ENCODE data around the gene EVI2B.
"Not testable (repeated sequence)": the region's sequence is repeated elsewhere in the genome, so short reads cannot be mapped to it uniquely, and the experiment has no call there.

The EVI2B gene

DNA sequence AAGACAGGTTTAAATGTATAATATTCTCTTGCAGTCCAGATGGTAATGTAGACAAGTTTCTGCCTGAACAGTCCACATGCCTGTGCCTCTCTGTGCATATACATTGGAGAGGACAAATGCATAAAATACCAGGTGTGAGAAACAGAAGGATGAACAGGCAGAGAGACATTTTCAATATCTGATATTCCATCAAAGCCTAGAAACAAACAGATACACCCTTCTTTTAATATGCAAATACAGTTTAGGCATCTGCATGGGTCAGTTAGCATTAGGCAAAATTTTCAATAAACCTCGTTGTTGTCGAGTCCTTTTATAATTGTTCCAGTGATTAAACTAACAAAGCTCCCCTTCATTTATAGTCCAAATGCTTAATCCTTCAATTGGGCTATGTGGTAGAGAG is 17.7 kb downstream of the EVI2B start:
- no peak overlapping the region for H3K4me3 Mint-ChIP-seq
- H3K27ac Mint-ChIP-seq = no peak overlapping the region
- no peaks in the 10 kb centered on the region for H3K27me3 Mint-ChIP-seq (ENCODE audit: low read depth)
- H3K9me3 Mint-ChIP-seq = no peaks in the 10 kb centered on the region
- H3K4me1 Mint-ChIP-seq (ENCODE audit: low read depth) = no peaks in the 10 kb centered on the region
- H3K36me3 Mint-ChIP-seq (ENCODE audit: low read depth) = peaks cover 4% of the 10 kb centered on the region

- Mint-ChIP-seq H3K27me3 (ENCODE audit: low read depth) (no peaks in the 10 kb centered on the region), H3K4me1 (ENCODE audit: low read depth) (no peaks in the 10 kb centered on the region), H3K27ac (no peak overlapping the region), H3K9me3 (no peaks in the 10 kb centered on the region), H3K36me3 (ENCODE audit: low read depth) (no peaks in the 10 kb centered on the region), H3K4me3 (no peak overlapping the region)
Observed at GRCh38 chr17:31295489-31295871, 18.4 kb downstream of the EVI2B start.

GRCh38 chr17:31294820-31295488 is 18.9 kb downstream of the EVI2B start:
- no peak overlapping the region for H3K4me3 Mint-ChIP-seq
- H3K9me3 Mint-ChIP-seq = no peaks in the 10 kb centered on the region
- peaks cover 2% of the 10 kb centered on the region for H3K4me1 Mint-ChIP-seq (ENCODE audit: low read depth)
- H3K36me3 Mint-ChIP-seq (ENCODE audit: low read depth) = peaks cover 2% of the 10 kb centered on the region
- H3K27me3 Mint-ChIP-seq (ENCODE audit: low read depth) = no peaks in the 10 kb centered on the region
- H3K27ac Mint-ChIP-seq = no peak overlapping the region

DNA sequence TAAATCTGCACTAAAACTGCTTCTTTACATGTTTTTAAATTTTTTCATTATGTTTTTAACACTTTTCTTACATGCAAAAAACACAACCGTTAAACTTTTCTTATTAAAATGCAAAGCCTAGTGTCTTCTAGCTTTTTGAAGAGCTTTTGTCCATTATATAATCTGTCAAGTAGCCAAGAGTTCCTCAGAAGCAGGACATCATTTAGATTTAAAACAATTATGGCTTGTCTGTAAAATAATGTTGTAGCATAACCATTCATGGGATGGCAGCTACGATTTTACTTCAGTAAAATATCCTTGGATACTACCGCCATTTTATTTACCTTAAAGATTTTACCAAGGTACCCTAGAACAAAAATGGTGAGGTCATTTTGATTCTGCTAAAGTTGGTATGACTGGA is 19.6 kb downstream of the EVI2B start:
- Mint-ChIP-seq H3K27me3 (ENCODE audit: low read depth) (no peaks in the 10 kb centered on the region), H3K4me1 (ENCODE audit: low read depth) (peaks cover 2% of the 10 kb centered on the region), H3K27ac (no peak overlapping the region), H3K9me3 (no peaks in the 10 kb centered on the region), H3K36me3 (ENCODE audit: low read depth) (peaks cover 2% of the 10 kb centered on the region), H3K4me3 (no peak overlapping the region)

GRCh38 chr17:31293581-31293980 is 20.3 kb downstream of the EVI2B start:
- no peak overlapping the region for H3K4me3 Mint-ChIP-seq
- no peaks in the 10 kb centered on the region for H3K9me3 Mint-ChIP-seq
- H3K36me3 Mint-ChIP-seq (ENCODE audit: low read depth) = peaks cover 2% of the 10 kb centered on the region
- no peak overlapping the region for H3K27ac Mint-ChIP-seq
- peaks cover 2% of the 10 kb centered on the region for H3K4me1 Mint-ChIP-seq (ENCODE audit: low read depth)
- H3K27me3 Mint-ChIP-seq (ENCODE audit: low read depth) = no peaks in the 10 kb centered on the region

DNA sequence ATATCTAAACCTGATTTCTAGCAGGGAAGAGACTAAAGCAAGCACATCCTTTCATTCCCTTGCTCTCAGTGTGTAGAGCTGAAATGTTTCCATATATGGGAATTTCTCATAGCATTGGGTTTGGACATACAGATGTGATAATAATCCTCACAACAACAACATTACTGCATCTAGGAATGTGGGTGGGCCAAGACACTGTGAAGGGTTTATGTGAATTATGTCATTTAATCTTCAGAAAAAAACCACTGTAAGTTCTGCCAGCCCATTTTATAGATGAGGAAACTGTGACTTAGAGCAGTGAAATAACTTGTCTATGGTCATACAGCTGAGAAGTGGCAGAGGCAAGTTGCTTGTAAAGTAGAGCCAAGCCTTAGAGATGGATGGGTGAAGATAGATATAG is 22.0 kb downstream of the EVI2B start:
- H3K9me3 Mint-ChIP-seq = no peaks in the 10 kb centered on the region
- H3K4me3 Mint-ChIP-seq = no peak overlapping the region
- H3K4me1 Mint-ChIP-seq (ENCODE audit: low read depth) = peaks cover 5% of the 10 kb centered on the region
- H3K36me3 Mint-ChIP-seq (ENCODE audit: low read depth) = peaks cover 7% of the 10 kb centered on the region
- no peak overlapping the region for H3K27ac Mint-ChIP-seq
- no peaks in the 10 kb centered on the region for H3K27me3 Mint-ChIP-seq (ENCODE audit: low read depth)

- peaks cover 7% of the 10 kb centered on the region for H3K36me3 Mint-ChIP-seq (ENCODE audit: low read depth)
- no peaks in the 10 kb centered on the region for H3K27me3 Mint-ChIP-seq (ENCODE audit: low read depth)
- no peak overlapping the region for H3K27ac Mint-ChIP-seq
- no peaks in the 10 kb centered on the region for H3K9me3 Mint-ChIP-seq
- H3K4me3 Mint-ChIP-seq = no peak overlapping the region
- H3K4me1 Mint-ChIP-seq (ENCODE audit: low read depth) = peaks cover 5% of the 10 kb centered on the region
Observed at GRCh38 chr17:31289790-31290189, 24.1 kb downstream of the EVI2B start.

GRCh38 chr17:31287932-31288331 is 25.9 kb downstream of the EVI2B start:
- H3K4me1 Mint-ChIP-seq (ENCODE audit: low read depth); H3K9me3 Mint-ChIP-seq; H3K27ac Mint-ChIP-seq; H3K27me3 Mint-ChIP-seq (ENCODE audit: low read depth); H3K36me3 Mint-ChIP-seq (ENCODE audit: low read depth); H3K4me3 Mint-ChIP-seq: not testable (repeated sequence)

- Mint-ChIP-seq H3K9me3 (no peaks in the 10 kb centered on the region), H3K27ac (no peak overlapping the region), H3K36me3 (ENCODE audit: low read depth) (peaks cover 7% of the 10 kb centered on the region), H3K4me3 (no peak overlapping the region), H3K4me1 (ENCODE audit: low read depth) (peaks cover 5% of the 10 kb centered on the region), H3K27me3 (ENCODE audit: low read depth) (no peaks in the 10 kb centered on the region)
Observed at GRCh38 chr17:31286587-31286986, 27.3 kb downstream of the EVI2B start.

DNA sequence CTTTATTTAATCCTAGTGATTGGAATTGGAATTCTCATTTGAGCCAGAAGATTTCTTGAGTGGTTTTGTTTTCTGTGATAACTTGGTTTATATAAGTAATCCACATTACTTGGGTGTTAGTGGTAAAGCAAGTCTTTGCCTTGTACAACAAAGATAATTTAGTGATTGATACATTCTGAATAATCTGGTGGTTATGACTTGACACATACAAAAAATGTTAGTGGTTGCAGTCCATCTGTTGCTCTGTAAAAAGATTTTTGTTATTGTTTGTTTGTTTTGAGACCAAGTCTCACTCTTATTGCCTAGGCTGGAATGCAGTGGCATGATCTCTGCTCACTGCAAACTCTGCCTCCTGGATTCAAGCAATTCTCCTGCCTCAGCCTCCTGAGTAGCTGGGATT is 30.0 kb downstream of the EVI2B start:
- Mint-ChIP-seq H3K27me3 (ENCODE audit: low read depth) (no peaks in the 10 kb centered on the region), H3K27ac (no peak overlapping the region), H3K9me3 (no peaks in the 10 kb centered on the region), H3K36me3 (ENCODE audit: low read depth) (peaks cover 6% of the 10 kb centered on the region), H3K4me1 (ENCODE audit: low read depth) (peaks cover 3% of the 10 kb centered on the region), H3K4me3 (no peak overlapping the region)

GRCh38 chr17:31281061-31281460 is 32.8 kb downstream of the EVI2B start:
- Mint-ChIP-seq H3K4me1 (ENCODE audit: low read depth) (no peaks in the 10 kb centered on the region), H3K27ac (no peak overlapping the region), H3K9me3 (no peaks in the 10 kb centered on the region), H3K27me3 (ENCODE audit: low read depth) (no peaks in the 10 kb centered on the region), H3K4me3 (no peak overlapping the region), H3K36me3 (ENCODE audit: low read depth) (peaks cover 5% of the 10 kb centered on the region)

DNA sequence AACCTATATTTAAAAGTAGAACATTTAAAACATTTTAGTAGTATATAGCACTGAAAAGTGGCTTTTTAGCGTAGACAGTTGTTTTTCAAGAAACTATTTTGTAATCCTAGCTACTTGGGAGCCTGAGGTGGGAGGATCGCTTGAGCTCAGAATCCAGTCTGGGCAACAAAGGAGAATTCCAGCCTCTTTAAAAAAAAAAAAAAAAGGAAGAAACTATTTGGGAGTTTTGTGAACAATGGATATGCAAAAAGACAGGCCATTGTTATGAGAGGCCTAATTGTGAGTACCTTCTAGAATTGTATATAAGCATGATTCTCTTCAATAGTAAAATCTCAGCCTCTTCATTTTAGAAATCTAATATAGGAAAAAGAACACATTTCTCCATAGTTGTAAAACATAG is 34.5 kb downstream of the EVI2B start:
- H3K9me3 Mint-ChIP-seq = no peaks in the 10 kb centered on the region
- H3K4me3 Mint-ChIP-seq = no peak overlapping the region
- peak overlapping the region; percentile 20 for H3K27ac Mint-ChIP-seq
- no peaks in the 10 kb centered on the region for H3K4me1 Mint-ChIP-seq (ENCODE audit: low read depth)
- H3K36me3 Mint-ChIP-seq (ENCODE audit: low read depth) = peaks cover 5% of the 10 kb centered on the region
- no peaks in the 10 kb centered on the region for H3K27me3 Mint-ChIP-seq (ENCODE audit: low read depth)

DNA sequence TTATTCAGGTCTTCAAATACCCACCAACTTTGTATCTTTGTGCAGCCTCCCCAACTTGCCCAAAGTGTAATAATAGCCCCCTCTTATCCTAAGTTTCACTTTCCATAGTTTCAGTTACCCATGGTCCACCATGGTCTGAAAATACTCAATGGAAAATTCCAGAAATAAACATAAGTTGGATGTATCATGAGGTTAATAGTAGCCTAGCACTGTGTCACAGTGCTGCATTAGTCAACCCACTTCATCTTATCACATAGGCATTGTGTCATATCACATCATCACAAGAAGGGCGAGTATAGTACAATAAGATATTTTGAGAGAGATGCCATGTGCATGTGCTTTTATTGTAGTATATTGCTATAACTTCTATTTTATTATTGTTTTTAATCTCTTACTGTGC is 38.7 kb downstream of the EVI2B start:
- peaks cover 1% of the 10 kb centered on the region for H3K4me1 Mint-ChIP-seq (ENCODE audit: low read depth)
- H3K36me3 Mint-ChIP-seq (ENCODE audit: low read depth) = peaks cover 13% of the 10 kb centered on the region
- H3K9me3 Mint-ChIP-seq = no peaks in the 10 kb centered on the region
- no peaks in the 10 kb centered on the region for H3K27me3 Mint-ChIP-seq (ENCODE audit: low read depth)
- H3K4me3 Mint-ChIP-seq = no peak overlapping the region
- no peak overlapping the region for H3K27ac Mint-ChIP-seq

- H3K27me3 Mint-ChIP-seq (ENCODE audit: low read depth) = no peaks in the 10 kb centered on the region
- no peak overlapping the region for H3K27ac Mint-ChIP-seq
- H3K4me3 Mint-ChIP-seq = no peak overlapping the region
- no peaks in the 10 kb centered on the region for H3K9me3 Mint-ChIP-seq
- peaks cover 11% of the 10 kb centered on the region for H3K36me3 Mint-ChIP-seq (ENCODE audit: low read depth)
- H3K4me1 Mint-ChIP-seq (ENCODE audit: low read depth) = peaks cover 1% of the 10 kb centered on the region
Observed at GRCh38 chr17:31274252-31274651, 39.6 kb downstream of the EVI2B start.

DNA sequence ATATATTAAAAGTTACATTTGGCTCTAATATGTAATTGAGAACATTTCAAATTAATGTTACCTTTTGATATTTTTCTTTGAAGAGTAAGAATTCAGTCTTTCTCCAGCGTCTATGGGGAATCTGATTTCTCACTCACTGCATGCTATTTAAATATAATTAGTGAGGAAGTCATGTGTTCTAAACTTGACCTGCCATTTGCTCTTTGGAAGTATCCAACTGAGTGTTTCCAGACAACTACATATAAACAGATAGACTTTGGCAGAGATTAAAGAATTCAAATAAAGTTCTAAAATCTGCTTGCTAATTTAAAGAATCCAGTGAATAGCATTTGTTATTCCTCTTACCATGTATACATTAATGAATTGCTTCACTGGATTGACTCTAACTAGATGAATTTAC is 40.3 kb downstream of the EVI2B start:
- H3K36me3 Mint-ChIP-seq (ENCODE audit: low read depth) = peaks cover 13% of the 10 kb centered on the region
- H3K9me3 Mint-ChIP-seq = no peaks in the 10 kb centered on the region
- peaks cover 1% of the 10 kb centered on the region for H3K4me1 Mint-ChIP-seq (ENCODE audit: low read depth)
- no peaks in the 10 kb centered on the region for H3K27me3 Mint-ChIP-seq (ENCODE audit: low read depth)
- no peak overlapping the region for H3K27ac Mint-ChIP-seq
- H3K4me3 Mint-ChIP-seq = no peak overlapping the region

DNA sequence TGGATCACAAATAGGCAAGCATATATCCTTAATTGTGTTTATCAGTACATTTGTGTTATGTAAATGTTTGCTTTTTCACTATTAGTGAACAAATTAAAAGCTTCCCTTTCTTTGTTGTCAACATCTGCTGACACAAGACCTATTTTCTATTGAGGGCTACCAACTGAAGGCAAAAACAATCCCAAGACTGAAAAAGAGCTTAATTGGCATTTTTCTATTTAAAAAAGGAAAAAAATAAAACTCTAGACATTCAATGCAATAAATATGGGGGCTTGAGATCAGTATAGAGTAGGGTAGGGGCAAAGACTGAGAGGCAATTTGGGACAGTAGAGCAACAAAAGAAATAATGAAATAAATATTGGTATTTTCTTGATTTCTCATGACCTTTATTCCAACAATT is 41.1 kb downstream of the EVI2B start:
- Mint-ChIP-seq H3K4me3 (no peak overlapping the region), H3K27ac (no peak overlapping the region), H3K27me3 (ENCODE audit: low read depth) (no peaks in the 10 kb centered on the region), H3K4me1 (ENCODE audit: low read depth) (peaks cover 1% of the 10 kb centered on the region), H3K36me3 (ENCODE audit: low read depth) (peaks cover 13% of the 10 kb centered on the region), H3K9me3 (no peaks in the 10 kb centered on the region)

All from T-helper 1 cell treated with Interleukin-12 subunit alpha and Interleukin-12 subunit beta and Interleukin-4 antibody, amounts not matched to agents 30 μg/mL and 1 μg/mL, for 36 hours (primary cell).